Muscle layer of colon (tissue), 2 donors: ENCODE data around the gene POU2AF1.

ENCODE experiments used
- H3K27ac ChIP-seq: one replicate; pipeline ENCODE4 v1.7.0; 2013; ENCODE audit warnings: low read depth, mild to moderate bottlenecking, low read length, moderate library complexity
- H3K27me3 ChIP-seq, 2 donors: one replicate each; pipeline ENCODE4 v1.7.0; 2013; ENCODE audit warnings: low read length in 2 of 2, mild to moderate bottlenecking in 2 of 2; ENCODE audit not compliant: insufficient read depth in 2 of 2, control insufficient read depth in 1 of 2
- H3K36me3 ChIP-seq: one replicate; pipeline ENCODE4 v1.7.0; 2013; ENCODE audit warnings: mild to moderate bottlenecking, low read length; ENCODE audit not compliant: insufficient read depth
- H3K4me1 ChIP-seq: one replicate; pipeline ENCODE4 v1.7.0; 2013; ENCODE audit warnings: mild to moderate bottlenecking, low read length; ENCODE audit not compliant: insufficient read depth
- H3K4me3 ChIP-seq, 2 donors: one replicate each; pipeline ENCODE4 v1.7.0; 2013; ENCODE audit warnings: low read length in 2 of 2, low read depth in 1 of 2, mild to moderate bottlenecking in 1 of 2, moderate library complexity in 1 of 2
- H3K9ac ChIP-seq: one replicate; pipeline ENCODE4 v1.7.0; 2013; ENCODE audit warnings: low read length
- H3K9me3 ChIP-seq: one replicate; pipeline ENCODE4 v1.7.0; 2013; ENCODE audit warnings: mild to moderate bottlenecking, low read length
- donor health status: abdominal sarcoma.
- donor health status: Adenocarcinoma of cecum.

POU2AF1 gene

DNA sequence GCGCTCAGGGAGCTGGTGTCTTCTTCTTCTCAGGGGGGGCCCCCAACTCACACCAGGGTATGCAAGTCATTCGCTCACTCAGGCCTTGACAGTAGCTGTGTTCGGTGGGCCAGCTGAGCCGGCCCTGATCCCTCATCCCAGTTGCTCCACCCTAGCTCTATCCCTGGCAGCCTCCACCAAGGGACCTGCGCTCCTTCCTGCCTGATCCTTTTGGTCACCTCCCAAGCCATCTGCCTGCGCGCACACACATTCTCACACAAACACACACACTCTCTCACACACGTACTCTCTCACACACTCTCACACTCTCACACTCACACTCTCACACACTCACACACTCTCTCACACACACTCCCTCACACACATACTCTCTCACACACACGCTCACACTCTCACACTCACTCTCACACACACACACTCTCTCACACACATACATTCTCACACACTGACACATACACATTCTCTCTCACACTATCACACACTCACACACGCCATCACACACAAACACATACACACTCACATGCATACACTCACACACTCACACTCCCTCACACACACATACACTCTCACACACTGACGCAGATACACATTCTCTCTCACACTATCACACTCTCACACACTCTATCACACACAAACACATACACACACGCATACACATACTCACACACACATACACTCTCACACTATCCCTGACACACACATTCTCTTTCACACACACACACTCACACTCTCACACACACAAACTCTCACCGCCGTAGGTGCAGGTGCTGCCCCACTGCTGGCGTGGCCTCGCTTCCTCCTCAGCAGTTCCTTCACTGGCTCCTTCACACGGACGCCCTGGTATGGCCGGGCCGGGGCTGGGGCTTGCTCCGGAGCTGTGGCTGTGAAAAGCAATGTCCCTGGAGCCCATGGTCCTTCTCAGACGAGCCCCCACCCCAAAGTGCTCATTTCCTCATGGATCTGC lies 20.8 kb downstream of the POU2AF1 start:
- Histone ChIP-seq H3K4me1 (no peaks in the 10 kb centered on the region), H3K27ac (no peak overlapping the region), H3K9ac (no peak overlapping the region), H3K27me3 (no peaks in the 10 kb centered on the region), H3K9me3 (no peaks in the 10 kb centered on the region), H3K36me3 (no peaks in the 10 kb centered on the region), H3K4me3 (no peak overlapping the region)

GRCh38 chr11:111357150-111358037 lies 21.7 kb downstream of the POU2AF1 start:
- Histone ChIP-seq H3K36me3 (no peaks in the 10 kb centered on the region), H3K27ac (no peak overlapping the region)

GRCh38 chr11:111356660-111357048 lies 22.4 kb downstream of the POU2AF1 start:
- Histone ChIP-seq H3K27ac (no peak overlapping the region), H3K4me1 (no peaks in the 10 kb centered on the region), H3K27me3 (no peaks in the 10 kb centered on the region), H3K4me3 (no peak overlapping the region), H3K36me3 (no peaks in the 10 kb centered on the region), H3K9me3 (no peaks in the 10 kb centered on the region), H3K9ac (no peak overlapping the region)

More at GRCh38 chr11:111357150-111358037, 21.7 kb downstream of the POU2AF1 start:
- no peak overlapping the region for H3K4me3 ChIP-seq
- no peaks in the 10 kb centered on the region for H3K4me1 ChIP-seq
- no peak overlapping the region for H3K9ac ChIP-seq
- H3K9me3 ChIP-seq: no peaks in the 10 kb centered on the region
- no peaks in the 10 kb centered on the region for H3K27me3 ChIP-seq

DNA sequence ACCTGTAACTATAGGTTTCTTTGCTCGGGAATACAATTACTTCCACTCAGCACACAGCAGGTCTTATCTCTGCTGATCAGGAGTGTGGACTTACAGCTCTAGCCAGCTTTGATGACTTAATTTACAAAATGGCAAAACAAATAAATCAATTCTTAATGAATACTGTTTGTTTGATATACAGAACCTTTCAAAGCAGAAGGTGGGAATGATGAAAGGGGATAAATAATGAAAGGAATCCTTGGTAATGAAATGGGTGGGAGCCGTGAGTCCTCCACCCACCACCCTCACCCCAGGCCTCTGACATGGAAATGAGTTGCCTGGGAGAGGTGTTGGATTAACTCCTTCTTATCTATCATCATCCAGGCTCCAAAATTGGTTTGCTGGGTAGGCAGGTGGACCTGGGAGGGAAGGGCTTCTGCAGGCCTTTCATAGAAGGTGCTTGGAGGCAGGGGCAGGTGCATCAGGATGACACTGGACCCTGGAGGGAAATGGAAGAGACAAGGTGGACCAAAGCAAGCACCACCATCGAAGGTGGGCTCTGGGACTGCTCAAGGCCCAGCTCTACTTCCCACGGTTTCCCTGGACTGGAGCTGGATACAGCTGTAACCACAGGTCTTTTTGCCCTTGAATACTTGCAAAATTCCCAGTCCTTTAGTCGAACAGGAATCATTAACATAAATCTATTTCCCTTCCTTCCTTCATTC lies 23.0 kb downstream of the POU2AF1 start:
- H3K27ac ChIP-seq: no peak overlapping the region

DNA sequence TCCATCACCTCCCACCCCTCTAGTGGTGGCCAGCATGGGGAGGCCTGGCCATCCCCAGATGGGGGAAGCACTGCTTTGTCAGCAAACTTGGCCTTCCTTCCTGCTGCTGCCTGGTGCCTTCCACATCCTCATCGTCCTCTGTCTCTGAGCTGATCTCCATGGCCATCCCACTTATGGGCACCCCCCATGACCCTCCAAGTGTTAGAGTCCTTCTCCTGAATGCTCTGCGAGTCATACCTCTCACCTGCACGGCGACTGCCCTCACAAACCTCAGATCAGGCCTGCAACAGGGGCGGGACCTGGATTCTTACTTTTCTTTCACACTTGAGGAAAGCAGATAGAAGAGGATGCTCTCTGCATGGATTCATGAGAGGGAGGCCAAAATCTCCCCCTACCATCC lies 24.0 kb downstream of the POU2AF1 start:
- Histone ChIP-seq H3K9me3 (no peaks in the 10 kb centered on the region), H3K4me1 (no peaks in the 10 kb centered on the region), H3K9ac (no peak overlapping the region), H3K27ac (no peak overlapping the region), H3K27me3 (no peaks in the 10 kb centered on the region), H3K36me3 (no peaks in the 10 kb centered on the region), H3K4me3 (no peak overlapping the region)

More for the DNA sequence above, 23.0 kb downstream of the POU2AF1 start:
- Histone ChIP-seq H3K4me1 (no peaks in the 10 kb centered on the region), H3K27me3 (no peaks in the 10 kb centered on the region), H3K9ac (no peak overlapping the region), H3K4me3 (no peak overlapping the region), H3K9me3 (no peaks in the 10 kb centered on the region), H3K36me3 (no peaks in the 10 kb centered on the region)

DNA sequence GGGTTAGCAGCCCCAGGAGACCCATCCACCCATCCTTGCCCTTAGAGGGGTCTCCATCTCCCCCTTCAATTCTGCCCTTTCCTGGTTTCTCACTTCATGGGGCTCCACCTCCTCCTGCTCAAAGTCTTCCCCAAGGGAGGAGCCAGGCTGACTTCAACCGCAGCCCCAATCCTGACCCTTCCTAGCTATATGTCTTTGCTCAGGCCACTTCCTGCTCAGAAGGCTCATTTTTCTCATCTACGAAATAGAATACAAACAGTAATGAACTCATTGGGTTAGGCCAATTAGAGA lies 24.5 kb downstream of the POU2AF1 start:
- Histone ChIP-seq H3K27ac (no peak overlapping the region), H3K9me3 (no peaks in the 10 kb centered on the region), H3K4me1 (no peaks in the 10 kb centered on the region), H3K36me3 (no peaks in the 10 kb centered on the region), H3K4me3 (no peak overlapping the region), H3K27me3 (no peaks in the 10 kb centered on the region), H3K9ac (no peak overlapping the region)

DNA sequence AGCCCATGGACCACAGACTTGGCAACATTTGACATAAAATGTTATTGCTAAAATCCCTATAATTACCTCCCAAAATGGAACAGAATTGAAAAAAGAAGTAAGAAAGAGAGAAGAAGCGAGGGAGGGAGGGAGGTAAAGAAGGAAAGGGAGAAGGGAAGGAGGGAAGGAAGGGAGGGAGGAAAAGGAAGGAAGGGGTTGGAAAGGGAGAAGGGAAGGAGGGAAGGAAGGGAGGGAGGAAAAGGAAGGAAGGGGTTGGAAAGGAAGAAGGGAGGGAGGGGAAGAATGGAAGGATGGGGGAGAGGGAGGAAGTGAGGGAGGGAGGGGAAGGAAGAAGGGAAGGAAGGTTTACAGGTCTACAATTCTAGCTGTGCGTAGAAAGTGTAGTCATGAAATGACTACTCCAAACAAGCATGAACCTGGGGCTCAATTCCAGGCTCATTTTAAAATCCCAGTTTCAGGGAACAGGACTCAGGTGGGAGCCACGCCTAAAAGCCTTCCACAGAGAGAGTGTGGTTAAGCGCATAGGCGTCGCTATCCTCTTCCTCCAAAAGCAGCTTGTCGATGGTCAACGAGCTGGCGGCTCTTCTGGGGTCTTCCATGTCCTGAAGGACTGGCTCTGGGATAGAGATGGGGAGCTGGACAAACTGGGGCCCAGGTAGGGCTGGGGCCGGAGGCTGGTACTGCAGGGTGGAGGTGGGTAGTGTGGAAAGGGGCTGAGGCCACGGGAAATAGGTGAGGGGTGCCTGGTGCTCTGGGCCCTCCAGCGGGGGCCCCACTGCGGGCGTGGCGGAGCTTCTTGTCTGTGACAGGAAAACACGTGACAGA lies 25.1 kb downstream of the POU2AF1 start:
- Histone ChIP-seq H3K4me1 (no peaks in the 10 kb centered on the region), H3K9me3 (no peaks in the 10 kb centered on the region), H3K27ac (no peak overlapping the region), H3K36me3 (no peaks in the 10 kb centered on the region), H3K27me3 (no peaks in the 10 kb centered on the region), H3K4me3 (no peak overlapping the region), H3K9ac (no peak overlapping the region)

DNA sequence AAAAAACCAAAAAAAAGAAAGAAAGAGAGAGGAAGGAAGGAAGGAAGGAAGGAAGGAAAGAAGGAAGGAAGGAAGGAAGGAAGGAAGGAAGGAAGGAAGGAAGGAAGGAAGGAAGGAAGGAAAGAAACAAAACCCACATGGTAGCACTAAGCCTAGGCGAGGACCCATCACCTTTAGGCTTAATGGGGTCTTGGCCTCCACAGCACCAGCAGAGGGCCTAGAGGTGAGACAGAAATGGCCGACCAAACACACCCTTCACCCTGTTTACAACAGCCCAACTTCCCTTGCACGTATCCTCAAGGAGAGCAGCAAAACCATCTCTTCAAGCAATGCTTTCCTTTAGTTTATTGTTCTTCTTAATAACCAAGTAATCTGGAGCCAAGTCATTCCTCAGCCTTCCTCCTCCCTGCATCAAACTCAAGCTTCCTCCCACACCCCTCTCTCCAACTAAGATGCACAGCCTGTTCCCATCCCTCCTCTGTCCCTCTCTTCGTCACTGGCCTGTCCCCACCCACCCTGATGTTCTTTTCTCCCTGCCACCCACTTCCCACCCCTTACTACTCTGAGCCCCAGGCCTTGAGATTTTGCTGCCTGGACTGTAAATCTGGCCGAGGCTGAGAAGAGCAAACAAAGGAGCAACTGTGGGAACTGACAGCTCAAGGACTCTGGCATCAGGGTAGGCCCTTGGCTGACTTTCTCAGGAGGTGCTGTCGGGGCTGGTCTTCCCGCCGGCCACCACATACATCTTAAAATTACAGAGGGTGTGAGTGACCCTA lies 26.0 kb downstream of the POU2AF1 start:
- no peaks in the 10 kb centered on the region for H3K9me3 ChIP-seq
- H3K4me1 ChIP-seq: no peaks in the 10 kb centered on the region
- H3K27ac ChIP-seq: no peak overlapping the region
- no peaks in the 10 kb centered on the region for H3K36me3 ChIP-seq
- no peaks in the 10 kb centered on the region for H3K27me3 ChIP-seq
- no peak overlapping the region for H3K9ac ChIP-seq
- H3K4me3 ChIP-seq: no peak overlapping the region

DNA sequence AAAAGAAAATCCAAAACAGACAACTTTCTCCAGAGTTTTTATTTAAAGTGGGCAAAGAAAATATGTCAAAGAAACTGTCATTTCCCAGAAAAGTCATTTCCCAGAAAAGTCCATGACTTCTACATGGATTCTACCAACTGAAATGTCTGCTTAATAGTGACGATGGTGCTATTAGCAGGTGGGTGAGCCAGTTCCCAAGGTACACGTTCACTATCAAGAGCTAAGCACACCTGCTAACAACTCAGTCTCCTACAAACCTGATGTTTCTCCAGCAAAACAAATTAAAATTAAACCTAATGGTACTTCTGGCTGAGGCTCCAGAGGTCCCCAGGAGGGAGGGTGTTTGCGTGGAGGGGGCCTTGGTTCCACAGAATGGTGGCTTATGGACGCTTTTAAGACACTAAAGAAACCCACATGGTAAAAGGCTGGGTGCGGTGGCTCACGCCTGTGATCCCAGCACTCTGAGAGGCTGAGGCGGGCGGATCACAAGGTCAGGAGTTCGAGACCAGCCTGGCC lies 26.8 kb downstream of the POU2AF1 start:
- Histone ChIP-seq H3K27ac (no peak overlapping the region), H3K9me3 (no peaks in the 10 kb centered on the region), H3K36me3 (no peaks in the 10 kb centered on the region), H3K4me1 (no peaks in the 10 kb centered on the region), H3K4me3 (no peak overlapping the region), H3K27me3 (no peaks in the 10 kb centered on the region), H3K9ac (no peak overlapping the region)

- no peaks in the 10 kb centered on the region for H3K36me3 ChIP-seq
- no peaks in the 10 kb centered on the region for H3K27me3 ChIP-seq
- no peaks in the 10 kb centered on the region for H3K4me1 ChIP-seq
- H3K9ac ChIP-seq: no peak overlapping the region
- H3K9me3 ChIP-seq: no peaks in the 10 kb centered on the region
- no peak overlapping the region for H3K27ac ChIP-seq
- H3K4me3 ChIP-seq: no peak overlapping the region
Measured at GRCh38 chr11:111351374-111352055, 27.6 kb downstream of the POU2AF1 start.
